Measurements from ENCODE around the gene LMX1B.

- TF ChIP-seq CTCF (IDR thresholded peaks at IDR 0.05) (no peak), POLR2A (IDR thresholded peaks at IDR 0.05) (no peak)
Measured at GRCh38 chr9:126625329-126626126, 11.8 kb downstream of the LMX1B start.
